Stimulated activated CD8-positive, alpha-beta memory T cell treated with anti-CD3 and anti-CD28 coated beads, Interleukin-2, amount 100 ng/mL, for 1 hour (primary cell): ENCODE data around the gene LENG9.

Experiments used
- DNase-seq, 2 donors: peaks; one replicate each; pipeline ENCODE4 v3.0.0-alpha.2; 2020; ENCODE audit warnings: low read depth in 2 of 2

LENG9 gene

GRCh38 chr19:54421521-54421920, 42.1 kb downstream of the LENG9 start:
- DNase-seq, result no peak

DNA sequence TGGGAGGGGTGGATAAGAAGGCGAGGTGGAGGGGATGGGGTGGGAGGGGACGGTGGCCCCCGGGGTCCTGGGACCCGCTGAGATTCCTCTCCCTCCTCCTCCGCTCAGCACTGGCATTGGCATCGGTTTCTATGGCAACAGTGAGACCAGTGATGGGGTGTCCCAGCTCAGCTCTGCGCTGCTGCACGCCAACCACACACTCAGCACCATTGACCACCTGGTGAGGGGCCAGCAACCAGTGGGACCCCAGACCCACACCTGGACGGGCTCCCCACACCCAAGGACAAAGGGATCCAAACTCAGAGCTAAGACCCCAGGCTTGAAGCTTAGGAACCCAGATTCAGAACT, 42.4 kb downstream of the LENG9 start:
- no peak for DNase-seq

DNA sequence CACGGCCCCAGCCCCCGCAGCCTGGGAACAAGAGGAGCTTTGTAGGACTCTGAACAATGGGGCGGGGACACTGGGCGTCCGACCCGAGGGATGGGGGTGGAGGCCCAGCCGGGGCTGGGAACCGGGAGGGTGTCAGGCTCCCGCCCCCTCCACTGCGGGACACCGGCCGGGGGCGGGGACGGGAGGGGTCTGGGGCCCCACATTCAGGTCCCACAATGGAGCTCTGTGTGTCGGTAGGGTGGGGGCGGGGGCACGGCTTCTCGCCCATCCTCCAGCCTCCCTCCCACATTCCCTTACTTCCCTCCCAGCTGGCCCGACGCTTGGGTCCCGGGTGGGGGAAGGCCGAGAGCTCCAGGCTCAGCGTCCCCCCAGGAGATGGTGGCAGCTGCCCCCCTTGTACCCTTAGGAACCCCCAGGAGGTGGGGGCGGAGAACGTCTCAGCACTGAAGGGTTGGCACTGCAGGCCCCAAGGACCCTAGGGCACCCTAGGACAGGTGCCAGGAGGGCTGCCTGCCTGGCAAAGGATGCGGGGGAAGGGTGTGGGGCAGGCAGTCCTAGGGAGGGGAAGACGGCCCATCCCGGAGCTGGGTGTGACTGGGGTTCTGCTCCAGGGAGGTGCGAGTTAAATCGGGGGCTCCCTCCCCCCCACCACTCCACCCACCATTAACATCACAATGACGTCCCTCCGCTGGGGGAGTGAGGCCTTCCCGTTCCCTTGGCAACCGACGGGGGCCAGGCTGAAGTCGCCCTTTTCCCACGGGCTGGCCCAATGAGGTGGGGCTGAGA, 43.0 kb downstream of the LENG9 start:
- no peak for DNase-seq

- no peak for DNase-seq
These were observed 43.6 kb downstream of the LENG9 start for GRCh38 chr19:54420068-54420382.

DNA sequence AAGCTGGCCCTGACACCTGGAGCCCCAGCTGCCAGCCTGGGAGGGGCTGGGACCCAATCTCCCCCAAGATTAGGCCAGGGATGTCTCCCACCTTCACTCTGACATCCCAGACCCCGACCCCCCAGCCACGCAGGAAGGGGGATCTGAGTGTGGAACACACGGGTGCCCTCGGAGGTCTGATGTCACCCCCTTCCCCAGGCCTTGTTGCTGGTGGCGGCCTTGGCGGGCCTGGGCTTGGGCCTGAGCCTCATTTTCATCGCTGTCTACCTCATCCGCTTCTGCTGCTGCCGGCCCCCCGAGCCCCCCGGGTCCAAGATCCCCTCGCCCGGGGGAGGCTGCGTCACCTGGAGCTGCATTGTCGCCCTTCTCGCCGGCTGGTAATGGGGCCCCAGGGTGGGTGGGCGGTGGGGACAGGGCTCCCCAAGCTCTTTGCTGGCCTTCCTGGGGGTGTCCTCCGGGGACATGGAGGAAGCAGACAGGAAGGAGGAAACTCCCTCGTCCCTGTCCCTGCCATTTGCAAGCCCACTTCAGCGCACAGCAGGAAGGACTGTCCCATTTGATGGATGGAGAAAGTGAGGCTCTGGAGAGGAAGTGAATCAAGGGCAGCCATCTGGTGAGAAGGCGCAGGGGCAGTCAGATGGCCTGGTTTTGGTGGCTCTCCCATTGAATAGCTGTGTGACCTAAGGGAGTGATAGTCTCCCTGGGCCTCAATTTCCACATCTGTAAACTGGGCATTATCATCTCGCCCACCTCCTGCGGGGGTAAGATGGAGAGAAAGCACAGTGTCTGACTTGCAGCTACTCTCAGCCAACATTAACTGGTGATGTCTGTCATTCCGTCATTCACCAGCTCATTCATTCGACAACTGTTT, 44.4 kb downstream of the LENG9 start:
- no peak for DNase-seq

DNA sequence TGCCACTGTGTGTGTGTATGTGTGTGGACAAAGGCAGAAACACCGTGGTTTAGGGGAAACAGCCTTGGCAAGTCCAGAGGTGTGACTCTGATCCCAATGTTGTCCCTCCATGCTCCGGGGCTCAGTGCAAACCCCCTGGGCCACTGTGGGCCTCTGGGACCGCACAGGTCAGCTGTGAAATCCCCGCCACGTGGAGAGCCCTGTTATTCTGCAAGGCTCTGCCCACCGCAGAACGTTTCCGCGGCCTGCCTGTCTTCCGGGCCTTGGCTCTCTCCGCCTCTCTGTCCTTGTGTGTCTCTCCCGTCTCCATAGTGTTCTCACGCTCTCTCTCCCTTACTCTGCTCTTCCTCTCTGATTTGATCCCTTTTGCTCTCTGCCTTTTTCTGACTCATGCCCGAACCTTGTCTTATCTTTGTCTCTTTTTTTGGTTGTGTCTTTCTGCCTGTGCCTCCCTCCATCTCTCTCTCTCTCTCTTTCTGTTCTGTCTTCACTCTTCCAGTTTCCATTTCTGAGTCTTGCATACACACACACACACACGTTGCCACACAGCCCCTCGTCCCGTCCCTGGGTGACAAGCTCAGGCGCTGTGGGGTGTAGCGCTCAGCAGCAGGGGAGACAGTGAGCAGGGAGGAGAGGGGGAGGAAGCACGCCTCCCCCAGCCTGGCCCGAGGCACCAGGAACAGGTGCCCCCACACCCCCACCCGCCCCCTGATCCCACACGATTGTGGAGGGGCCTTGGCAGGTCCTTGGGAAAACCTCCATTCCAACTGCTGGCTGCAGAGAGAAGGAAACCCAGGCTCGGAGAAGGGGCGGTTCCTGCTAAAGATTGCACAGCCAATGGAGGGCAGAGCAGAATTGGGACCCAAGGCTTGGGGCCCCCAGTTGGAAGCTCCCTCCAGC, 45.3 kb downstream of the LENG9 start:
- DNase-seq, result no peak

- DNase-seq, result no peak
These were observed 46.7 kb downstream of the LENG9 start for GRCh38 chr19:54416695-54417491.

DNA sequence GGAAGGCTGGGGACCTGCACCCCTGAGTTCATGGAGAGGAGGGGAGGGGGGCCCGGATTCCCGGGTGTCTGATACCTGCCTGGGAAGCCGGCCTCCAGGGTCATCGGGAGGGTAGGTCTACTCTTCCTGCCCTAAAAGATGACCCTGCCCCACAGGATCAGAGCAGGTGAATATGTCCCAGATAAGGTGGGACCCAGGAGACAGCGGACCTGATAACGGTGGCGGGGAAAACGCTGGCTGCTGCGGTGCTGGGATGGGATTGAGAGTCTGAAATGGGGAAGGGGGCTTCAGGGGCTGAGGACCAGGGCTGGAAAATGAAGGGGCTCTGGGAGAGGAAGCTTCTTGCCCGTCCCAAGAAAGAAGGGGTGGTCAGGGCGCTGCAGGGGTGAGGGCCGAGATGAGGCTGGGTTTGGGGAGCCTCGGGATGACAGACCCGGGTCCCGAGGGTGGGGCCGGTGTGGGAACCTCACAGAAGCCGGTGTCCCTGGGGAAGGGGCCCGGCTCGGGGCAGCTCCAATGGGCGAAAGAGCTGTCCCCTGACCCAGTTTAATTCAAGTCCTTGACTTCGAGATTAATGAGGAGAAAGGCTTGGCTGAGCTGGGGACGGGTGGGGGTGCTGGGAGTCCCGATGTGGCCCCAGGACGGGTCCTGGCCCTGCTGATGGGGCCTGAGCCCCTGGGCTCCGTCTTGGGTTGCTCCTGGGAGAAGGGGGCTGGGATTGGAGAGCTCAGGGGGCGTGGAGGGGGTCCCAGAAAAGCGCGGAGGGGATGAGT, 47.5 kb downstream of the LENG9 start:
- DNase-seq, result no peak

DNA sequence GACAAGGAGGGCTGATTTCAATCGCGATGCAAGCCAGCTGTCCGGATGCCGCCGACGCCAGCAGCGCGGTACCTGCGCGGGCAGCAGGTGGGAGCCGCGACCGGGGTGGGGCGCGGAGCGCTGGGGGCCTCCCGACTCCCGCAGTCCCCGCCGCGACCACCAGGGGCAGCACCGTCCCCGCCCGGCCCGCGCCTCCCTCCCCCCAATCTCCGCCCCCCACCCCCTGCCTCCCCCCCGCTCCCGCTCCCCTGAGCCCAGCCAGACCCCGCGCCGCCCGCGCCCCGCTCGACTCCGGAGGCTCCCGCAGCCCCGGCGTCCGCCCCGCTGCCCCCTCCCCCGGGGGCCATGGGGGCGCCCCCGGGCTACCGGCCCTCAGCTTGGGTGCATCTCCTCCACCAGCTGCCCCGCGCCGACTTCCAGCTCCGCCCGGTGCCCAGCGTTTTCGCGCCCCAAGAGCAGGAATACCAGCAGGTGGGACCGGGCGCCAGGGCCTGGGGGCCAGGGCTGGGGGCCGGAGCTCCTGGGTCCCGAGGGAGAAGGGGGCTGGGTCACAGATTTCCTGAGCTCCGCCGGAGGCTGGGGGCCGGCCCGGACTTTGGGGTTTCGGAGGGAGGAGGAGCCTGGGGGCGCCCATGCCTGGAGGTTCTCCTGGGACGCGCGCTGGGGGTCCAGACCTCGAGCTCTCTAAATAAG, 48.2 kb downstream of the LENG9 start, which contains the start of gene TTYH1:
TSS of gene TTYH1 (plus strand) at position 257 of the 693 bp plus-strand sequence. CDS start at position 346, 89 bp downstream.
- peak in 1 of 2 donors; percentile 8 for DNase-seq

GRCh38 chr19:54414156-54414555, 49.4 kb downstream of the LENG9 start:
- DNase-seq, result no peak

- no peak for DNase-seq
These were observed 50.7 kb downstream of the LENG9 start for GRCh38 chr19:54412877-54413276.
